Stimulated activated CD8-positive, alpha-beta memory T cell treated with anti-CD3 and anti-CD28 coated beads, Interleukin-15, amount 100 ng/mL, for 48 hours (primary cell): ENCODE results near the gene SLC39A9.
"Not testable (repeated sequence)": the region's sequence is repeated elsewhere in the genome, so short reads cannot be mapped to it uniquely, and the experiment has no call there.

Experiments
- DNase-seq, 2 donors: peaks; one replicate each; pipeline ENCODE4 v3.0.0-alpha.2; 2020; ENCODE audit warnings: low read depth in 2 of 2

Gene SLC39A9

DNA sequence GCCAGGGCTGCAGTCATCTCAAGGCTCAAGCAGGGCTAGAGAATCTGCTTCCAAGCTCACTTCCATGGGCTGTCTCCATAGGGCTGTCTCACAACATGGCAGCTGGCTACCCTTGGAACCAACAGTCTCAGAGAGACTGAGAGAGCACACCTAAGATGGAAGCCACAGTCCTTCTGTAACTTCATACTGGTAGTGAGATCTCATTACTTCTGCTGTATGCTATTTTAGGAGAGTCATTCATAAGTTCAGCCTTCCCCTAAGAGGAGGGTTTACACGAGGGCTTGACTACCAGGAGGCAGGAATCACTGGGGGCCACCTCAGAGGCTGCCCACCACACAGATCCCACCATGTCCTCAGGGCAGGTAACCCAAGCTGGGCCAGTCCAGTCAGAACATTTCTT lies 30.1 kb upstream of the SLC39A9 start:
- no peak for DNase-seq

DNA sequence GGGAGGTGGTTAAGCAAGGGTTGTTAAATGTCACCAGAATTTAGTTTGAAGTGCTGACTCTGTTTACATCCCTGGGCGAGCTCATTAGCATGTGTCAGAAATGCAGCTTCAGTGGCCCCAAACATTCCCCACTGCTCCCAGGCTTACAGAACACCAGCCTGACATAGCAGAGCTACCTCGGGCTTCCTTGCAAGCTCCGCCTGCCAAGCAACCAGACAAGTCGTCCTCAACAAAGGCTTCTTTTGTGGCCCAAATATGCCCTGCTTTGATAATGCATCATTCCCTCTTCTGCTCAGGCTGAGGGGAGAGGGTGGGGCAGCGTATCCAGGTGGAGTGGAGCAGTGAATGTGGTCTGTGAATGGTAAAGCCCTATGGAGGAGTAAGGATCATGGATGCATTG lies 28.4 kb upstream of the SLC39A9 start:
- DNase-seq, result no peak

DNA sequence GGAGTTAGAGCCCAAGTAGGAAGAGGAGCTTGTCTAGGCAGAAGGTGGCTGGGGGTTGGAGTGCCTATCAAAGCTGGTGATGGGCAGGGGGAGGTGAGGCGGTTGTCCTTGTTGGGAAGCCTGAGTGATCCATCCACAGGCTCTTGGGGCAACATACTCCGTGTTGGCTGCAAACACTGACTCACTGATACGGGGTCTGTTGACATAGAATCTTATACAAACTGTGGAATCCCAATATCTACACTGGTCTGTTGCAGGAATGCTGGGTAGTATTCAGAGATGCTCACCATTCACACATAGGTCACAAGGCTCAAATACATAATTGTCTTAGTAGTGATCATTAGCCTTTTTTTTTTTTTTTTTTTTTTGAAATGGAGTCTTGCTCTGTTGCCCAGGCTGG lies 26.3 kb upstream of the SLC39A9 start:
- no peak for DNase-seq

DNA sequence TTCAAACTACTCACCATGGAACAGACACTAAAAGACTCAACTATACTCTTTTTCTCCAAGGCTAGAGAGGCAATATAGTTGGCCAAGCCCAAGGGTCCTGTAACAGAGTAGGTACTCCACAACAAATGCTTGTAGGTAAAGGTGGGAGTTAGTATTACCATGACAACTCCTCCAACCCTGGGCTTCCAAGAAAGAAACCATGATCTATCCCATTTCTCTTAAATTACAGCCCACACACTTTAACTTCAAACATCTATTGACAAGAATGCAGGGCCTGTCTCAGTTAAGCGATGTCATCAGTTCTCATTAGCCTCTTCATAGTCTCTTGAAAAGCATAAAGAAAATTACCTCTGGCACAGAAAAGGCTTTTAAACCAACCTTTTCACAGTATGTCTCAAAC lies 25.4 kb upstream of the SLC39A9 start:
- no peak for DNase-seq

DNA sequence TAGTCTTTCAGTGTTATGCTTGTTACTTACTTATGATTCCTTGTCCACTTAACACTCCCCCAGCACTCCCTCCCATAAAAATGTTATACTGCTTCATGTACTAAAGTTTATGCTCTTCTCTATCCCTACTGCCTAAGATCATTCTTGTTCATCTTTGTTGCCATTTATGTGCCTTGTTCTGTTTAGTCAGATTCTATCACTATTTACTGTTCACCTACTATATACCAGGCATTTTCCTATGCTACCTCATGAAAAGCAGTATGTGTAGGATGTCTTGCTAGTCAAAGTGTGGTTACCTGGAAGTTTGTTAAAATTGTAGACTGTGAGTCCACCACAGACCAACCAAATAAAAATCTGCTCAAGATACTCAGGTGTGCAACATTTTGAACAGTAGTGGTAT lies 24.3 kb upstream of the SLC39A9 start:
- no peak for DNase-seq

DNA sequence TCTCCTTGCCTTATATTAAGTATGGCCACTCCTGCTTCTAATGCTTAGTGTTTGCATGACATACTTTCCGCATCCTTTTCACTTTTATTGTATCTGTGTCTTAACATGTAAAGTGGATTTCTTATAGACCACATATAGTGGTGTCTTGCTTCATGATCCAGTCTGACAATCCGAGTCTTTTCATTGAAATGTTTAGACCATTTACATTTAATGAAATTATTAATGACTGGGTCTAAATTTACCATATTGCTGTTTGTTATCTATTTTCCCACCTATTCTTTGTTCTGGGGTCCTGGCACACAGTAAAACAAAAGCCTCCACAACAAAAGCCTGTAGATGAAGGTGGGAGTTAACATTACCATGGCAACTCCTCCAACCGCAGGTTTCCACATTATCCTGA lies 23.3 kb upstream of the SLC39A9 start:
- no peak for DNase-seq

DNA sequence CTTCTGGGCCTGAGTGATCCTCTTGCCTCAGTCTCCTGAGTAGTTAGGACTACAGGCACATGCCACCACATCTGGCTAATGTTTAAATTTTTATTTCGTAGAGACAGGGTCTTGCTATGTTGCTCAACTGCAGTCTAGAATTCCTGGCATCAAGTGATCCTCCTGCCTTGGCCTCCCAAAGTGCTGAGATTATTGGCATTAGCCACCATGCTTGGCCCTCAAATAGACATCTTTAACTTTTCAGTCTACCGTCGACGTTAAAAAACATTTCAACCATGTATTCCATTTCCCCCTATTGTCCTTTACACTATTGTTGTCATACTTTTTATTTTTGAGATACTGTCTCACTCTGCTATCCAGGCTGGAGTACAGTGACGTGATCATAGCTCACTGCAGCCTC lies 22.8 kb upstream of the SLC39A9 start:
- DNase-seq, result no peak

DNA sequence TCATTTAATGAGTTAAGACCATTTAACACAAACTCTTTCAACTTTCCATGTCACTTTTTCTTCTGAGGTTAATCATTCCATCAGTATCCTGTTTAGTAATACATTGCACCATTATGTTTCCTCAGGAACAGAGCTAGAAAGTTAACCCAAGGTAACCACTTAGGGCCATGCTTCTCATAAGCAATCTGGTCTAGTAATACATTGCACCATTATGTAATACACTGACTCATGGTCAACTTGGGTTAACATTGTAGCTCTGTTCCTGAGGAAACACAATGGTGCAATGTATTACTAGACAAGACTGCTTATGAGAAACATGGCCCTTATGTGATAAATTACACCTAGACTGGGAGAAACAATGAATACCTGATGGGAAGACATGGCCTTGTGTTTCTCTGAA lies 22.1 kb upstream of the SLC39A9 start:
- DNase-seq, result no peak

DNA sequence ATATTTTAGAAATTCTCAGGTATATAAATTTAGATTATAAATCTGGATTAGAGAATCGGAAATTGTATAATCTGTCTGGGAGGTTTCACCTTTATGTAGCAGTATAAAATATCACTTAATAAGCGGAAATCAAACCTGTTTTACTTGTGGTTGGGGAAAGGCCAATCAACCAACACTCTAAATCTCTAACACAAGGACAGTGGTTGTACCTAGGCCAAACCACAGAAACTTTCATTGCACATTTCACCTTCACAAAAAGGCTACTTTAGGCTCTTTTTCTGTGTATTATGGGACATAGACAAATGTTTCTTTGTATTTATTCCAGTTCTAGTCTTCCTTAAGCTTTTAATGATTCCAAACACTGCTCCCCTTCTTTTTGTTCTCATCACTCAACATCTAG lies 20.2 kb upstream of the SLC39A9 start:
- no peak for DNase-seq

DNA sequence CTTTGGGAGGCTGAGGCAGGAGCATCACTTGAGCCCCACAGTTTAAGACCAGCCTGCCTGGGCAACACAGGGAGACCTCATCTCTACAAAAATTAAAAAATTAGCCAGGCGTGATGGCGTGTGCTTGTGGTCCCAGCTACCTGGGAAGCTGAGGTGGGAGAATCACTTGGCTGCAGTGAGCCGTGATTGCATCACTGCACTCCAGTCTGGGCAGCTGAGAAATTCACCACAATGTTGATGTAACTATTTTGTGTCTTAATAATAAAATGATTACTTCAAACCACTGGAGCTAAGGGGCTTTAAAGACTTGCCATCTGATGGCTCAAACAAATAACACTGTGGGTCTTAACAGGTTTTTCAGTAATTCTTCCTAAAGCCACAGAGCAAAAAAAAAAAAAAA lies 11.2 kb upstream of the SLC39A9 start:
- DNase-seq, result no peak

DNA sequence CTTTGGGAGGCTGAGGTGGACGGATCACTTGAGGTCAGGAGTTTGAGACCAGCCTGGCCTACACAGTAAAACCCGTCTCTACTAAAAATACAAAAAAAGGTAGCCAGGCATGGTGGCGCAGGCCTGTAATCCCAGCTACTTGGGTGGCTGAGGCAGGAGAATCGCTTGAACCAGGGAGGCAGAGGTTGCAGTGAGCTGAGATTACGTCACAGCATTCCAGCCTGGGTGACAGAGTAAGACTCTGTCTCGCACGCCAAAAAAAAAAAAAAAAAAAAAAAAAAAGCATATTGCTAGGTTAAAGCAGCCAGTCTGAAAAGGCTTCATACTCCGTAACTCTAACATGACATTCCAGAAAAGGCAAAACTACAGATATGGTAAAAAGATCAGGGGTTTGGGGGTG lies 7.1 kb upstream of the SLC39A9 start:
- not testable (repeated sequence) for DNase-seq

DNA sequence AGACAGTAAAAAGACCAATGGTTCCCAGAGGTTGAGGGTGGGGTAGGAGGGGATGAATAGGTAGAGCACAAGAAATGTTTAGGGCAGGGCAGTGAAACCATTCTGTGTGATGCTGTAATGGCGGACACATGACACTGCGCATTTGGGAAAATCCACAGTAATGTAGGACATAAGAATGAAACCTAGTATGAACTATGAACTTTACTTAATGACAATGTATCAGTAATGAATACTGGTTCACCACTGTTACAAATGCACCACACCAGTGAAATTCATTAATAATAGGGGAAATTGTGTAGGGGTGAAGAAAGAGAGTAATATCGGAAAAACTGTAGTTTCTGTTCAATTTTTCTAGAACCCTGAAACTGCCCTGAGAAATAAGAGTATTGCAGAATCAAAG lies 6.0 kb upstream of the SLC39A9 start:
- no peak for DNase-seq

DNA sequence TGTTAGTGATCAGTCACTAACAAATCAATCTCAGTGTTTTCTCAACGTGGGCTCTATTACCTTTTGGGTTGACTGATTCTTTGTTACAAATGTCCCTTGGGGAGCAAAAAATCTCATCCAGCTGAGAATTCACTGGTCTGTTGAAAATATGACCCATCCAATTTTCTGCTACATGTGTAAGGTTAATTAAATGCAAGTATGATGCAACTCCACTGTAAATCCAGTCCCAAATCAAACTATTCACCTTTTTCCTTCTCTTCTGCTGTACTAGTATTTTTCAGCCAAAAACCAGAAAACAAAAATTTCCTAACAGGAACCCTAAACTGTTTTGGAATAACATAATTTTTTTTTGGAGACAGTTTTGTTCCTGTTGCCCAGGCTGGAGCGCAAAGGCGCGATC lies 2.6 kb upstream of the SLC39A9 start:
- no peak for DNase-seq

DNA sequence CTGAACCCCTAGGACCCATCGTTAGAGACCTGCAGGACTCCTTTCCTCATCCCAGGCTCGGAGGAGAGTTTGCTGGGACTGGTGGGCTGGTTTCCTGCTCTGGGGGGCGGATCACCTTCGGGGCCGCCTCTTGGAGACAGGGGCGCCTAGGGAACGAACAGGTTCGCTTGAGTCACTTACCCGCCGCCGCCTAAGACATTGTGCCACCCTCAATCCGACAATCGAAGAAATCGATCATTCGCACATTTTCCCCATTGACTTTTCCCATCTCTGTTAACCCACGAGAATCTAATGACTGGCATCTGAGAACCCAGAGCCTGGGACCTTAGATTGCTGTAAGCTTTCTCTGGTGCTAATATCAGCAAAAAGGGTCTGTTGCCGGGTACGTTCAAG lies 322 bp downstream of the SLC39A9 start:
- DNase-seq, result peak; percentile 29 to 41

DNA sequence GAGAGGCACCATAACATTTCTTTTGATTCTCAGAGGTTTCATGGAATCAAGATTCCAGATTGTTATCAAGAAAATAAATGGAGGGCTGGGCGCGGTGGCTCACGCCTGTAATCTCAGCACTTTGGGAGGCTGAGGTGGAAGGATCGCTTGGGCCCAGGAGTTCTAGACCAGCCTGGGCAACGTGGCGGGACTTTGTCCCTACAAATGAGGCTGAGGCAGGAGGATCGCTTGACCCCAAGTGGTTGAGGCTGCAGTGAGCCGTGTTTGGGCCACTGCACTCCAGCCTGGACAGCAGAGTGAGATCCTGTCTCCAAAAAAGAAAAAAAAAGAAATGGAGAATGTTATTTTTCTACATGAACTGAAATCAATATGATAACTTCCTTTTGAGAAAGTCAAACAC lies 1.3 kb downstream of the SLC39A9 start:
- no peak for DNase-seq

DNA sequence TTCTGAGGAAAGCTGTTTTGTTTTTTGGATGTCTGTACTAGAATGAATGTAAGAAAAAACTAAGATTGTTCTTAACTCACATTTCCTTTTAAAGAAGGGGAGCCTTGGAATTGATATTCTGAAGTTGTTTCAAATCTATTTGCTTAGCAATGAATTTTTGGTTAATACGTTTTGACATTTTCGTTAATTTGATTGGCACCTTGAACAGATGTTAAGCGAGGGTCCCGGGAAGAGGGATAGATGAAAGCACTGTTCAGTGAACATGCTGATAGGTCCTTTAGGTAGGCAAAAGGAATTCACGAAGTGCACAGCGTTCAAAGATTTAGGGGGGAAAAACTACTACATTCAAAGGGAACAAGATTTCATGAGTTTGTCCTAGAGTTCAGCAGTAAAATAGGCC lies 1.7 kb downstream of the SLC39A9 start:
- DNase-seq, result no peak

DNA sequence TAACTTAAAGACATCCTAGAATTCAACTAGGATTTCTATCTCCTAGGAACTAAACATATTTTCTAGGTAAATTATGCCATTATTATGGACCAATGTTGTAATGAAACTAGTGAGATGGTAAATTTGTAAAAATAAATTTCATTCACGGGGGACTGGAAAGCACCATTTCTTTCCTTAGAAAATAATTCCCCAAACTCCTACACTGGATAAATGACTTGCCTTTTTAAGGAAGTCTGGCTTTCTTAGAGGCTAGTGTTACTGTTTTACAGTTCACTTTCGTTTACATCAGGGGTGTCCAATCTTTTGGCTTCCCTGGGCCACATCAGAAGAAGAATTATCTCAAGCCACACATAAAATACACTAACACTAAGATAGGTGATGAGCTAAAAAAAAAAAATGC lies 3.3 kb downstream of the SLC39A9 start:
- no peak for DNase-seq

DNA sequence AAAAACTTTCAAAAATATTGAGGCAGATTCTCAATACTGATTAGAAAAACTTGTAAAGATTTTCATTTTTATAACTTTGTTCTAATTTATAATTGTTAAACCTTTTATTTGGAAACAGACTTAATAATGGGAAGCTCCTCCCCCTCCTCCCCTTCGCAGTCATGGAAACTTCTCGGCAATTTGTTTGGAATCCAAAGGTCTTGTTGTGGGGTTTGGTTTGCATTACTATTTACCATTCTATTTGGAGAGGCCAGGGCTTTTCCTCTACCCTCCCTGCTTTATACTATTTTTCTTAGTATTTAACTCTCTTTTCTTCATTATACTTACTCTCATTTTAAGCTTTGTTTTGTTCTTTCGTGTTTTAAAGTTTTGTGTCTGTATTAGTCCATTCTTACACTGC lies 6.0 kb downstream of the SLC39A9 start:
- no peak for DNase-seq

DNA sequence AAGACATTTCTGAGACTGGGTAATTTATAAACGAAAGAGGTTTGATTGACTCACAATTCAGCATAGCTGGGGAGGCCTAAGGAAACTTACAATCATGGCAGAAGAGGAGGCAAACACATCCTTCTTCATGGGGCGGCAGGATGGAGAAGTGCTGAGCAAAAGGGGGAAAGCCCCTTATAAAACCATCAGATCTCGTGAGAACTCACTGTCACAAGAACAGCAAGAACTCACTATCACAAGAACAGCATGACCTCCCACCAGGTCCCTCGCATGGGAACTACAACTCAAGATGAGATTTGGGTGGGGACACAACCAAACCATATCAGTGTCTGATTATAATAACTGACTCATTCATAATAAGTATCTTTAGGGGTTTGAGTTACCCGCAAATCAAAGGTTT lies 6.4 kb downstream of the SLC39A9 start:
- DNase-seq, result no peak

DNA sequence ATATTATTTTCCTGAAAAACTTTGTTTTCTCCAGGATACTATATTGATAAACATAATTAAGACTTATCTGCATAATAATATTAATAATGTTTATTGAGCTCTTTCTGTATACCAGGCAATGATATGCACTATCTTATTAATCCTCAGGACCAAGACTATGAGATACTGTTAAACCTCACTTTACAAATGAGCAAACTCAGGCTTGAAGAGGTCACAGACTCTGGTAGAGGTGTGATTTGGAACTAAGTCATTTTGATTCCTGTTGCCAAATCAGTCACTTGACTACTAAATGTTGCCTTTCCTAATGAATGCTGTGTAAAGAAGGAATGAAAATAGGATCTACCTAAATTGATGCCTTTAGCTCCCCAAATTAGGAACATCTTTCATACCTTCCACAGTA lies 7.3 kb downstream of the SLC39A9 start:
- DNase-seq, result no peak

DNA sequence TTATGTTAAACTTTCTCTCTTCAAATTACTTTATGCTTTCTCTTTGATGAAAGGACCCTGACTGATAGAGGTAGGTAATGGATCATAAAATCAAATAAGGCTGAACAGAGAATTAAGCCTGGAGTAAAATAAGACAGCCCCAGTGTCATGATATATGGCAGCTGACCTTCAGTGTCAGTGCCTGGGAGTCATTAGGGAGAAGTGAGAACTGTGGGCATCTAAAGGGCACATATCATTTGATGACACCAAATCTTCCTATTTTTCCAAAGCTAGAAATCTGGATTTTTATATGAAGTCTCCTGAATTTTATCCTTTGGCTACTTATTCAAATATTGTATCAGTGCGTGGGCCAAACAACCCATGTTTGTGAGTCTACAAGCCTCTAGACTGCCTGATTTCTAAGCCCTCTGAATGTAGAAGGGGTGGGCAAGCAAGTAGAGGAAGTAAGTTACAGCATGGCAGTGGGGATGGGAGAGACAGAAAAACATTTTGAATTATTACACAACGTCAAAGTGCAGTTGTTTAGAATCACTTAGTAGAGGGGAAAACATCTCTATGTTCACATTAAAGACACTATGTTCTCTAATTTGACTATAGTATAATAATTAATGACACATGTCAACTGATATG lies 10.0 kb downstream of the SLC39A9 start:
- DNase-seq, result no peak

DNA sequence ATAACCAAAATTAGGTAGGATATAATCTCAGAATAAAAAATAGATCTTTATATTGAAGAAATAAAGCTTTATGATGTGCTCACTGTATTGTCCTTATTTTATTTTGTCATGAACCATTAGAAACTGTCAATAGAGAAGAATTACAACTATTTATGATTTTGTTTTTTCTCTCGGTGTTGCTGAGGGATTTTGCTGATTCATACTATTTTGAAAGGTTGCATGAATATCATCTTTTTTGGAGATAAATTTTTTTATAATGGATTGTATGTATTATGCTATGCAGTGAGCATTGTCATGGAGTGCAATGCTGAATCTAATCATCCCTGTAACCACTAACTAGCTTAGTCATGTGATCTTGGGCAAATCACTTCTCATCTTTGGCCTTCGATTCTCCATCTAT lies 15.0 kb downstream of the SLC39A9 start:
- DNase-seq, result no peak

DNA sequence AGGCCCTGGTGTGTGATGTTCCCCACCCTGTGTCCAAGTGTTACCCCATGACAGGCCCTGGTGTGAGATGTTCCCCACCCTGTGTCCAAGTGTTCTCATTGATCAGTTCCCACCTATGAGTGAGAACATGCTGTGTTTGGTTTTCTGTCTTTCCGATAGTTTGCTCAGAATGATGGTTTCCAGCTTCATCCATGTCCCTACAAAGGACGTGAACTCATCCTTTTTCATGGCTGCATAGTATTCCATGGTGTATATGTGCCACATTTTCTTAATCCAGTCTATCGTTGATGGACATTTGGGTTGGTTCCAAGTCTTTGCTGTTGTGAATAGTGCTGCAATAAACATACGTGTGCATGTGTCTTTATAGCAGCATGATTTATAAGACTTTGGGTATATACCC lies 17.6 kb downstream of the SLC39A9 start:
- not testable (repeated sequence) for DNase-seq

DNA sequence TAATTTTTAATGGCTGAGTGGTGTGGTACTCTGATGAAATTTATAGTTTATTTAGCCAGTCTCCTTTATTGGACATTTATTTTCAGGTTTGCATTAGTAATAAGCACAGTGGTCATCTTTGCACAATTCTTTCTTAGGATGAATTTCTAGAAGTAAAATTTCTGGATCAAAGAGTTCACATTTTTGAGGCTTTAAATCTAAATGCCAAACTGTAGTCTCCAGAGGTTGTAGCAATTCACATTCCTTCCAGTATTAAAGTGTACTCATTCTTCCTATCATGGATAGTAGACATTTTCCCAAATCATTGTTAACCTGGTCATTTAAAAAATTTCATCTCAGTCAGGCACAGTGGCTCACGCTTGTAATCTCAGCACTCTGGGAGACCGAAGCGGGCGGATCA lies 24.8 kb downstream of the SLC39A9 start:
- DNase-seq, result no peak
